ENCODE data around the gene KIF17. TPM values are rescaled to one million over a fixed set of nuclear protein-coding genes. Genes with fewer than 3 reads are reported as not detected.

Gene KIF17
- polyA plus RNA-seq, 1 of the 3 experiments (the other 2 are of a cell fraction), result 4.3 TPM

DNA sequence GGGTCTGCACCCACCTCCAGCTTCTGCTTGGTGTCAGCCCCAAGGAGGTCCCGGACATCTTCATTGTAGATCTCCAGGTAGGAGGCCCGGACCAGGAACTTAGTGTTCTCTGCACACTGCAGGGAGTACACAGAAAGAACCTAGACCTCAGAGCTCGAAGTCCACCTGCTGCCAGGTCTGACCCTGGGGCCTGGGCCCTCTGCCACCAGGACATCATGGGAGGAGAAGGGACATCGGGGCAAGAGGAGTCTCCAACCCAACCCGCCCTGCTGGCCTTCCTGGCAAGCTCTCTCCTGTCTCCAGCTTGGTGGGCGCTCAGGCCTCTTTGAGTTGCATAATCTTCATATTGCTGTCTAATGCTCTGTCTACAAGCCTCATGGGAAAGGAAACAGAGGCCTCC, 4.4 kb downstream of the KIF17 start:
- no peaks in the 10 kb centered on the region for H3K27me3 ChIP-seq (ENCODE audit: insufficient read depth)
- H2AFZ ChIP-seq (ENCODE audit: low read depth), result no peak overlapping the region
- H3F3A ChIP-seq (replicated peaks; ENCODE audit: insufficient read depth), result no peaks in the 10 kb centered on the region
- no peak overlapping the region for H3K27ac ChIP-seq (ENCODE audit: low read depth in 2 of 2, low read length in 1 of 2)
- H3K4me1 ChIP-seq (ENCODE audit: control insufficient read depth in 1 of 2, insufficient read depth in 2 of 2, low read depth in 1 of 2, low read length in 1 of 2), result peaks cover 0 to 9% of the 10 kb centered on the region in 2 experiments; a peak in 1 of 4 replicates
- WGBS (ENCODE audit: low lambda C conversion rate), result 98% methylated on average over 6 of the region's 6 CpGs
- TF ChIP-seq, protein P1, sequence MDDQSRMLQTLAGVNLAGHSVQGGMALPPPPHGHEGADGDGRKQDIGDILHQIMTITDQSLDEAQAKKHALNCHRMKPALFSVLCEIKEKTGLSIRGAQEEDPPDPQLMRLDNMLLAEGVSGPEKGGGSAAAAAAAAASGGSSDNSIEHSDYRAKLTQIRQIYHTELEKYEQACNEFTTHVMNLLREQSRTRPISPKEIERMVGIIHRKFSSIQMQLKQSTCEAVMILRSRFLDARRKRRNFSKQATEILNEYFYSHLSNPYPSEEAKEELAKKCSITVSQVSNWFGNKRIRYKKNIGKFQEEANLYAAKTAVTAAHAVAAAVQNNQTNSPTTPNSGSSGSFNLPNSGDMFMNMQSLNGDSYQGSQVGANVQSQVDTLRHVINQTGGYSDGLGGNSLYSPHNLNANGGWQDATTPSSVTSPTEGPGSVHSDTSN (IDR thresholded peaks at IDR 0.05), result no peak
- no peak for TF ChIP-seq MEF2A (IDR thresholded peaks at IDR 0.05; ENCODE audit: borderline replicate concordance, low read depth)
- TF ChIP-seq, protein P2, sequence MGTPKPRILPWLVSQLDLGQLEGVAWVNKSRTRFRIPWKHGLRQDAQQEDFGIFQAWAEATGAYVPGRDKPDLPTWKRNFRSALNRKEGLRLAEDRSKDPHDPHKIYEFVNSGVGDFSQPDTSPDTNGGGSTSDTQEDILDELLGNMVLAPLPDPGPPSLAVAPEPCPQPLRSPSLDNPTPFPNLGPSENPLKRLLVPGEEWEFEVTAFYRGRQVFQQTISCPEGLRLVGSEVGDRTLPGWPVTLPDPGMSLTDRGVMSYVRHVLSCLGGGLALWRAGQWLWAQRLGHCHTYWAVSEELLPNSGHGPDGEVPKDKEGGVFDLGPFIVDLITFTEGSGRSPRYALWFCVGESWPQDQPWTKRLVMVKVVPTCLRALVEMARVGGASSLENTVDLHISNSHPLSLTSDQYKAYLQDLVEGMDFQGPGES (IDR thresholded peaks at IDR 0.05; ENCODE audit: low read depth, low read length), result no peak
- TF ChIP-seq, protein P3, sequence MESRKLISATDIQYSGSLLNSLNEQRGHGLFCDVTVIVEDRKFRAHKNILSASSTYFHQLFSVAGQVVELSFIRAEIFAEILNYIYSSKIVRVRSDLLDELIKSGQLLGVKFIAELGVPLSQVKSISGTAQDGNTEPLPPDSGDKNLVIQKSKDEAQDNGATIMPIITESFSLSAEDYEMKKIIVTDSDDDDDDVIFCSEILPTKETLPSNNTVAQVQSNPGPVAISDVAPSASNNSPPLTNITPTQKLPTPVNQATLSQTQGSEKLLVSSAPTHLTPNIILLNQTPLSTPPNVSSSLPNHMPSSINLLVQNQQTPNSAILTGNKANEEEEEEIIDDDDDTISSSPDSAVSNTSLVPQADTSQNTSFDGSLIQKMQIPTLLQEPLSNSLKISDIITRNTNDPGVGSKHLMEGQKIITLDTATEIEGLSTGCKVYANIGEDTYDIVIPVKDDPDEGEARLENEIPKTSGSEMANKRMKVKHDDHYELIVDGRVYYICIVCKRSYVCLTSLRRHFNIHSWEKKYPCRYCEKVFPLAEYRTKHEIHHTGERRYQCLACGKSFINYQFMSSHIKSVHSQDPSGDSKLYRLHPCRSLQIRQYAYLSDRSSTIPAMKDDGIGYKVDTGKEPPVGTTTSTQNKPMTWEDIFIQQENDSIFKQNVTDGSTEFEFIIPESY (IDR thresholded peaks at IDR 0.05; ENCODE audit: borderline replicate concordance, low read depth), result no peak
- no peak for TF ChIP-seq FOXJ3 (CRISPR knock-in tag; IDR thresholded peaks at IDR 0.05)
- TF ChIP-seq, protein P4, sequence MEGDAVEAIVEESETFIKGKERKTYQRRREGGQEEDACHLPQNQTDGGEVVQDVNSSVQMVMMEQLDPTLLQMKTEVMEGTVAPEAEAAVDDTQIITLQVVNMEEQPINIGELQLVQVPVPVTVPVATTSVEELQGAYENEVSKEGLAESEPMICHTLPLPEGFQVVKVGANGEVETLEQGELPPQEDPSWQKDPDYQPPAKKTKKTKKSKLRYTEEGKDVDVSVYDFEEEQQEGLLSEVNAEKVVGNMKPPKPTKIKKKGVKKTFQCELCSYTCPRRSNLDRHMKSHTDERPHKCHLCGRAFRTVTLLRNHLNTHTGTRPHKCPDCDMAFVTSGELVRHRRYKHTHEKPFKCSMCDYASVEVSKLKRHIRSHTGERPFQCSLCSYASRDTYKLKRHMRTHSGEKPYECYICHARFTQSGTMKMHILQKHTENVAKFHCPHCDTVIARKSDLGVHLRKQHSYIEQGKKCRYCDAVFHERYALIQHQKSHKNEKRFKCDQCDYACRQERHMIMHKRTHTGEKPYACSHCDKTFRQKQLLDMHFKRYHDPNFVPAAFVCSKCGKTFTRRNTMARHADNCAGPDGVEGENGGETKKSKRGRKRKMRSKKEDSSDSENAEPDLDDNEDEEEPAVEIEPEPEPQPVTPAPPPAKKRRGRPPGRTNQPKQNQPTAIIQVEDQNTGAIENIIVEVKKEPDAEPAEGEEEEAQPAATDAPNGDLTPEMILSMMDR (IDR thresholded peaks at IDR 0.05), result no peak
- TF ChIP-seq CHD2 (IDR thresholded peaks at IDR 0.05; ENCODE audit: low read length, partially characterized antibody), result no peak
- TF ChIP-seq YY1 (IDR thresholded peaks at IDR 0.05; ENCODE audit: low read depth), result no peak
- TF ChIP-seq, protein P5, sequence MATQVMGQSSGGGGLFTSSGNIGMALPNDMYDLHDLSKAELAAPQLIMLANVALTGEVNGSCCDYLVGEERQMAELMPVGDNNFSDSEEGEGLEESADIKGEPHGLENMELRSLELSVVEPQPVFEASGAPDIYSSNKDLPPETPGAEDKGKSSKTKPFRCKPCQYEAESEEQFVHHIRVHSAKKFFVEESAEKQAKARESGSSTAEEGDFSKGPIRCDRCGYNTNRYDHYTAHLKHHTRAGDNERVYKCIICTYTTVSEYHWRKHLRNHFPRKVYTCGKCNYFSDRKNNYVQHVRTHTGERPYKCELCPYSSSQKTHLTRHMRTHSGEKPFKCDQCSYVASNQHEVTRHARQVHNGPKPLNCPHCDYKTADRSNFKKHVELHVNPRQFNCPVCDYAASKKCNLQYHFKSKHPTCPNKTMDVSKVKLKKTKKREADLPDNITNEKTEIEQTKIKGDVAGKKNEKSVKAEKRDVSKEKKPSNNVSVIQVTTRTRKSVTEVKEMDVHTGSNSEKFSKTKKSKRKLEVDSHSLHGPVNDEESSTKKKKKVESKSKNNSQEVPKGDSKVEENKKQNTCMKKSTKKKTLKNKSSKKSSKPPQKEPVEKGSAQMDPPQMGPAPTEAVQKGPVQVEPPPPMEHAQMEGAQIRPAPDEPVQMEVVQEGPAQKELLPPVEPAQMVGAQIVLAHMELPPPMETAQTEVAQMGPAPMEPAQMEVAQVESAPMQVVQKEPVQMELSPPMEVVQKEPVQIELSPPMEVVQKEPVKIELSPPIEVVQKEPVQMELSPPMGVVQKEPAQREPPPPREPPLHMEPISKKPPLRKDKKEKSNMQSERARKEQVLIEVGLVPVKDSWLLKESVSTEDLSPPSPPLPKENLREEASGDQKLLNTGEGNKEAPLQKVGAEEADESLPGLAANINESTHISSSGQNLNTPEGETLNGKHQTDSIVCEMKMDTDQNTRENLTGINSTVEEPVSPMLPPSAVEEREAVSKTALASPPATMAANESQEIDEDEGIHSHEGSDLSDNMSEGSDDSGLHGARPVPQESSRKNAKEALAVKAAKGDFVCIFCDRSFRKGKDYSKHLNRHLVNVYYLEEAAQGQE (IDR thresholded peaks at IDR 0.05; ENCODE audit: low read depth, low read length), result no peak
- no peak for DNase-seq
- H3K9ac ChIP-seq, result no peak overlapping the region
- H4K20me1 ChIP-seq (ENCODE audit: insufficient read depth), result no peaks in the 10 kb centered on the region
- no peaks in the 10 kb centered on the region for H3K36me3 ChIP-seq (replicated peaks in 1 of 2; ENCODE audit: control insufficient read depth in 1 of 2, insufficient read depth in 2 of 2, low read length in 1 of 2)
- no peak overlapping the region for H3K4me2 ChIP-seq
- H3K9me2 ChIP-seq, result no peaks in the 10 kb centered on the region
- no peak overlapping the region for H3K4me3 ChIP-seq (ENCODE audit: low read depth in 2 of 2, low read length in 1 of 2)
- no peaks in the 10 kb centered on the region for H3K9me3 ChIP-seq
- ChIA-PET POLR2A (no interaction called here), CTCF (no interaction called here)
- H3K79me2 ChIP-seq (ENCODE audit: insufficient read depth), result no peaks in the 10 kb centered on the region

All from SK-N-SH (cell line).